ENCODE measurements around the gene ABCA10. TPM values are rescaled to one million over a fixed set of nuclear protein-coding genes. Genes with fewer than 3 reads are reported as not detected.

ABCA10 gene
- total and polyA plus RNA-seq, 2 of the 13 experiments (the other 11 are each of a cell fraction or from before 2014, with no cell fraction given): 0.02 to 0.08 TPM

DNA sequence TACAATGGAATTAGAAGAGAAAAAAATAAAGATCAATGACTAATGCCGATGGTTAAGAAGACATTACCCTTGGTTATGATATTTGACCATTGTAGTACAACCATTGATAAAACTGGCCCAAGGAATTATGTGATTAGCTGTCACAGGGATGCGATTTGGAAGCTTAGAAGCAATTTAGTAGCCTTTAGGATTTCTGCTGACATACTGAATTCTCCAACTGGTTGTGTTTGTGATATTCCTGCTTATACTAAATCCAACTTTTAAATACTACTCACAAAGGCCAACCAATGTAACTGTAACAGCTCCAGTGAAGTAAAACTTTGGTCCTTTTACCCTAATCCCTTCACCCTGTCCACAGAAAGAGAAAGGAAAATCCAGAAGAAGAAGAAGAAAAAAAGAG, 55.5 kb downstream of the ABCA10 start:
- TF ChIP-seq ZNF232 (CRISPR knock-in tag; IDR thresholded peaks at IDR 0.05; ENCODE audit: borderline replicate concordance) (no peak), ZSCAN9 (CRISPR knock-in tag; IDR thresholded peaks at IDR 0.05; ENCODE audit: borderline replicate concordance) (no peak), GZF1 (CRISPR knock-in tag; IDR thresholded peaks at IDR 0.05) (no peak), SMC3 (IDR thresholded peaks at IDR 0.05; ENCODE audit: low read length) (no peak), MAFF (IDR thresholded peaks at IDR 0.05; ENCODE audit: low read depth, low read length) (peak; percentile 61; the same call in 1 of the 2 replicates), MAFK (conservative IDR thresholded peaks at IDR 0.05 in 1 of 2, IDR thresholded peaks at IDR 0.05 in 1 of 2; ENCODE audit: low read length in 2 of 2) (peak in 1 of 2 experiments; percentile 76; a peak in 2 of 4 replicates)
- TF ChIP-seq, protein P1, sequence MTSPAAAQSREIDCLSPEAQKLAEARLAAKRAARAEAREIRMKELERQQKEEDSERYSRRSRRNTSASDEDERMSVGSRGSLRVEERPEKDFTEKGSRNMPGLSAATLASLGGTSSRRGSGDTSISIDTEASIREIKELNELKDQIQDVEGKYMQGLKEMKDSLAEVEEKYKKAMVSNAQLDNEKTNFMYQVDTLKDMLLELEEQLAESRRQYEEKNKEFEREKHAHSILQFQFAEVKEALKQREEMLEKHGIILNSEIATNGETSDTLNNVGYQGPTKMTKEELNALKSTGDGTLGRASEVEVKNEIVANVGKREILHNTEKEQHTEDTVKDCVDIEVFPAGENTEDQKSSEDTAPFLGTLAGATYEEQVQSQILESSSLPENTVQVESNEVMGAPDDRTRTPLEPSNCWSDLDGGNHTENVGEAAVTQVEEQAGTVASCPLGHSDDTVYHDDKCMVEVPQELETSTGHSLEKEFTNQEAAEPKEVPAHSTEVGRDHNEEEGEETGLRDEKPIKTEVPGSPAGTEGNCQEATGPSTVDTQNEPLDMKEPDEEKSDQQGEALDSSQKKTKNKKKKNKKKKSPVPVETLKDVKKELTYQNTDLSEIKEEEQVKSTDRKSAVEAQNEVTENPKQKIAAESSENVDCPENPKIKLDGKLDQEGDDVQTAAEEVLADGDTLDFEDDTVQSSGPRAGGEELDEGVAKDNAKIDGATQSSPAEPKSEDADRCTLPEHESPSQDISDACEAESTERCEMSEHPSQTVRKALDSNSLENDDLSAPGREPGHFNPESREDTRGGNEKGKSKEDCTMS (CRISPR knock-in tag; conservative IDR thresholded peaks at IDR 0.05): no peak
- TF ChIP-seq, protein P2, sequence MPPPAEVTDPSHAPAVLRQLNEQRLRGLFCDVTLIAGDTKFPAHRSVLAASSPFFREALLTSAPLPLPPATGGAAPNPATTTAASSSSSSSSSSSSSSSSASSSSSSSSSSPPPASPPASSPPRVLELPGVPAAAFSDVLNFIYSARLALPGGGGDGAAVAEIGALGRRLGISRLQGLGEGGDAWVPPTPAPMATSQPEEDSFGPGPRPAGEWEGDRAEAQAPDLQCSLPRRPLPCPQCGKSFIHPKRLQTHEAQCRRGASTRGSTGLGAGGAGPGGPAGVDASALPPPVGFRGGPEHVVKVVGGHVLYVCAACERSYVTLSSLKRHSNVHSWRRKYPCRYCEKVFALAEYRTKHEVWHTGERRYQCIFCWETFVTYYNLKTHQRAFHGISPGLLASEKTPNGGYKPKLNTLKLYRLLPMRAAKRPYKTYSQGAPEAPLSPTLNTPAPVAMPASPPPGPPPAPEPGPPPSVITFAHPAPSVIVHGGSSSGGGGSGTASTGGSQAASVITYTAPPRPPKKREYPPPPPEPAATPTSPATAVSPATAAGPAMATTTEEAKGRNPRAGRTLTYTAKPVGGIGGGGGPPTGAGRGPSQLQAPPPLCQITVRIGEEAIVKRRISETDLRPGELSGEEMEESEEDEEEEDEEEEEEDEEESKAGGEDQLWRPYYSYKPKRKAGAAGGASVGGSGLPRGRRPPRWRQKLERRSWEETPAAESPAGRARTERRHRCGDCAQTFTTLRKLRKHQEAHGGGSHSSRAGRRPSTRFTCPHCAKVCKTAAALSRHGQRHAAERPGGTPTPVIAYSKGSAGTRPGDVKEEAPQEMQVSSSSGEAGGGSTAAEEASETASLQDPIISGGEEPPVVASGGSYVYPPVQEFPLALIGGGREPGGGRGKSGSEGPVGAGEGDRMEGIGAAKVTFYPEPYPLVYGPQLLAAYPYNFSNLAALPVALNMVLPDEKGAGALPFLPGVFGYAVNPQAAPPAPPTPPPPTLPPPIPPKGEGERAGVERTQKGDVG (CRISPR knock-in tag; IDR thresholded peaks at IDR 0.05; ENCODE audit: borderline replicate concordance): no peak
- ChIA-PET POLR2A (no interaction called here), CTCF (ENCODE audit: low intra/inter-chr PET ratio, low total read pairs) (no interaction called here)
- 46% methylated on average over 2 of the region's 2 CpGs for WGBS (ENCODE audit: low lambda C conversion rate)
- FAIRE-seq (no peak), DNase-seq (ENCODE audit: low spot score) (no peak), ATAC-seq (no peak)
- no peak overlapping the region for H3K4me3 ChIP-seq (replicated peaks in 1 of 3; ENCODE audit: insufficient read depth in 1 of 3, low read depth in 2 of 3, low read length in 3 of 3)
- in situ Hi-C loops (cut with HindIII; ENCODE audit: extremely low pct_ligation_motif_present, low pct_unique_long_range_greater_than_20kb) (no loop called here), intact Hi-C loops (cut with micrococcal nuclease; ENCODE audit: unreplicated experiment) (no loop called here)
- H3K4me1 ChIP-seq (ENCODE audit: insufficient read depth, low read length): peaks cover 12% of the 10 kb centered on the region
- no peaks in the 10 kb centered on the region for H3K79me2 ChIP-seq (ENCODE audit: insufficient read depth, low read length)
- H4K20me1 ChIP-seq (ENCODE audit: insufficient read depth, low read length): no peaks in the 10 kb centered on the region
- no peaks in the 10 kb centered on the region for H3K36me3 ChIP-seq (replicated peaks in 1 of 2; ENCODE audit: control insufficient read depth in 1 of 2, insufficient read depth in 2 of 2, low read length in 2 of 2)
- H3K27me3 ChIP-seq (ENCODE audit: control insufficient read depth in 1 of 2, insufficient read depth in 2 of 2, low read length in 2 of 2): no peaks in the 10 kb centered on the region
- no peak overlapping the region for H2AFZ ChIP-seq (ENCODE audit: low read length)
- H3K4me2 ChIP-seq (ENCODE audit: low read depth, low read length): no peak overlapping the region
- no peaks in the 10 kb centered on the region for H3K9me3 ChIP-seq (ENCODE audit: low read length)
- no peak overlapping the region for H3K27ac ChIP-seq (ENCODE audit: extremely low read length, insufficient read depth, low read length)
- no peak overlapping the region for H3K9ac ChIP-seq (ENCODE audit: insufficient read depth, low read depth, low read length)
- BruUV-seq (replicated peaks): no TSS peak
